Activated CD8-positive, alpha-beta memory T cell treated with anti-CD3 and anti-CD28 coated beads, Interleukin-2, amount 50 U/mL, for 4 hours (primary cell): ENCODE results near the gene ATOSA.
A peak's percentile ranks its signal among the peaks of the same experiment; 100 is the strongest.

ENCODE experiments used
- DNase-seq: peaks from one replicate; pipeline ENCODE4 v3.0.0-alpha.2; 2020

ATOSA gene

GRCh38 chr15:52682781-52683180 is 3.6 kb upstream of the ATOSA start:
- DNase-seq = no peak

- no peak for DNase-seq
Observed at GRCh38 chr15:52682200-52682599, 3.0 kb upstream of the ATOSA start.

- DNase-seq = no peak
Observed at GRCh38 chr15:52681441-52681840, 2.3 kb upstream of the ATOSA start.

- no peak for DNase-seq
Observed at GRCh38 chr15:52680761-52681160, 1.6 kb upstream of the ATOSA start.

- DNase-seq = no peak
Observed at GRCh38 chr15:52680041-52680391, 828 bp upstream of the ATOSA start.

- peak; percentile 56 for DNase-seq
Observed at GRCh38 chr15:52678468-52679231, 538 bp downstream of the ATOSA start.

GRCh38 chr15:52677593-52678467 is 1.4 kb downstream of the ATOSA start:
- peak; percentile 54 for DNase-seq

GRCh38 chr15:52674831-52675230 is 4.4 kb downstream of the ATOSA start:
- DNase-seq = no peak

GRCh38 chr15:52673734-52674133 is 5.5 kb downstream of the ATOSA start:
- no peak for DNase-seq

GRCh38 chr15:52673312-52673711 is 5.9 kb downstream of the ATOSA start:
- no peak for DNase-seq

- DNase-seq = no peak
Observed at GRCh38 chr15:52672661-52673060, 6.5 kb downstream of the ATOSA start.

- no peak for DNase-seq
Observed at GRCh38 chr15:52670087-52670486, 9.1 kb downstream of the ATOSA start.

GRCh38 chr15:52668133-52668532 is 11.1 kb downstream of the ATOSA start:
- DNase-seq = no peak

GRCh38 chr15:52667597-52667996 is 11.6 kb downstream of the ATOSA start:
- no peak for DNase-seq

- DNase-seq = no peak
Observed at GRCh38 chr15:52663536-52664294, 15.5 kb downstream of the ATOSA start.

GRCh38 chr15:52661909-52662308 is 17.3 kb downstream of the ATOSA start:
- no peak for DNase-seq

- no peak for DNase-seq
Observed at GRCh38 chr15:52660192-52660591, 19.0 kb downstream of the ATOSA start.

GRCh38 chr15:52658955-52659354 is 20.2 kb downstream of the ATOSA start:
- no peak for DNase-seq

- no peak for DNase-seq
Observed at GRCh38 chr15:52657338-52657737, 21.9 kb downstream of the ATOSA start.

GRCh38 chr15:52656412-52656811 is 22.8 kb downstream of the ATOSA start:
- DNase-seq = no peak

GRCh38 chr15:52653431-52653964 is 25.7 kb downstream of the ATOSA start:
- no peak for DNase-seq

- no peak for DNase-seq
Observed at GRCh38 chr15:52652984-52653383, 26.2 kb downstream of the ATOSA start.

- no peak for DNase-seq
Observed at GRCh38 chr15:52652286-52652685, 26.9 kb downstream of the ATOSA start.
